Heart left ventricle (tissue), 16 donors: ENCODE data around the gene KRTAP10-5. TPM values are rescaled to one million over a fixed set of nuclear protein-coding genes. Genes with fewer than 3 reads are reported as not detected.

Experiments
- ATAC-seq, 4 donors: fragments of 200-7000 bp; cut with Tn5 transposase; one replicate each; pipeline ENCODE4 v1.9.1; 2020 to 2022; ENCODE audit warnings: moderate library complexity in 4 of 4, mild to moderate bottlenecking in 3 of 4, moderate number of reproducible peaks in 1 of 4
- DNase-seq, 5 donors: peaks; one replicate each; pipeline ENCODE4 v3.0.0-alpha.2; 2020
- H3K27ac ChIP-seq, 12 donors: fragments of 200-600 bp; sonication (generic) in 4 of 12; one replicate each; pipeline versions ENCODE4 v1.5.0 to v1.8.0; 2016 to 2022; ENCODE audit warnings: mild to moderate bottlenecking in 2 of 12
- H3K27me3 ChIP-seq, 9 donors: fragments of 200-600 bp; sonication (generic) in 2 of 9; one replicate each; pipeline versions ENCODE4 v1.5.1 to v1.8.0; 2016 to 2022; ENCODE audit warnings: mild to moderate bottlenecking in 3 of 9
- H3K36me3 ChIP-seq, 9 donors: fragments of 200-600 bp; sonication (generic) in 2 of 9; one replicate each; pipeline versions ENCODE4 v1.5.0 to v1.8.0; 2018 to 2022; ENCODE audit warnings: mild to moderate bottlenecking in 2 of 9
- H3K4me1 ChIP-seq, 12 donors: fragments of 200-600 bp; sonication (generic) in 4 of 12; one replicate each; pipeline versions ENCODE4 v1.5.0 to v1.8.0; 2016 to 2022; ENCODE audit warnings: mild to moderate bottlenecking in 3 of 12
- H3K4me3 ChIP-seq, 12 donors: fragments of 200-600 bp; sonication (generic) in 4 of 12; one replicate each; pipeline versions ENCODE4 v1.5.0 to v1.8.0; 2017 to 2022; ENCODE audit warnings: mild to moderate bottlenecking in 9 of 12, moderate library complexity in 4 of 12
- H3K9me3 ChIP-seq, 12 donors: fragments of 200-600 bp; sonication (generic) in 4 of 12; one replicate each; pipeline versions ENCODE4 v1.5.0 to v1.8.0; 2016 to 2022; ENCODE audit warnings: mild to moderate bottlenecking in 1 of 12
- CTCF ChIP-seq, 12 donors: fragments of 200-600 bp; sonication (generic) in 4 of 12; IDR thresholded peaks; one replicate each; pipeline versions ENCODE4 v1.5.0 to v1.8.0; 2018 to 2022; ENCODE audit warnings: antibody characterized with exemption in 12 of 12, mild to moderate bottlenecking in 5 of 12
- POLR2A ChIP-seq, 2 donors: fragments of 450-650 bp; IDR thresholded peaks; one replicate each; pipeline ENCODE4 v1.6.1; 2017; ENCODE audit warnings: antibody characterized with exemption in 2 of 2, mild to moderate bottlenecking in 2 of 2, moderate library complexity in 2 of 2
- WGBS, 4 donors: extraction: QIAGEN DNeasy Blood & Tissue Kit in 2 of 4; methylation state at CpG; one replicate each; pipeline versions ENCODE4 v1.1.5 to v1.1.7; 2013 to 2018; 5-methylcytosine and 5-hydroxymethylcytosine counted together
- intact Hi-C, 10 donors: fragments of 100-400 bp; cut with DNase I; formaldehyde crosslinking; loops; one replicate each; pipeline versions ENCODE4 v1.11.1 to v1.14.2; 2022
- polyA plus RNA-seq, 2 donors: library from polyadenylated mRNA; stranded (reverse); fragments of 200-250 nt; gene quantifications; one replicate each; pipeline ENCODE4 v1.2.3, GENCODE V29; 2013
- total RNA-seq, 9 donors: library from RNA; depleted of rRNA in 2 of 9; stranded (reverse); fragments of >200 nt in 2 of 9; fragmentation: NEBNext Ultra II Directional in 3 of 9; extraction: Animal tissue kit (Norgen Biotek cat#: 25700) in 3 of 9; gene quantifications; one replicate each; pipeline versions ENCODE4 v1.1.0 to v1.2.4, GENCODE V29; 2016 to 2023
- donor health status: ischemic (EF 13 %, LVEDD 7.1; RV severe dilation, severe dysfunction).
- donor health status: healthy with polysubstance abuse.
- donor health status: DM: no; HTN: yes; CAD: no.
- donor health status: DM: no; HTN: no; CAD: no.
- donor health status: ischemic (EF 25% LVEDD 6.9; RV normal size, moderate dysfunction).
- donor health status: ischemic (EF 25% LVEDD 5.7; RV mildly dilated, moderate dysfunction).
- donor health status: healthy.
- donor health status: DM: yes; HTN: yes; CAD: no.
- donor health status: ischemic (EF 35%, LVEDD 5.7; RV mildly dilated, moderate dysfunction).
- donor health status: nonischemic (EF 11% LVEDD 7.7; RV severe dilation, severe dysfunction).
- donor health status: DM: yes; HTN: yes; CAD: no.
- donor health status: PGD.
- donor health status: ischemic (EF 29% LVEDD 5.4; RV normal size, mild dysfunction).
- donor health status: nonischemic (EF 23%, LVEDD 6.1; RV moderate dilation, normal function).

KRTAP10-5 gene
- total and polyA plus RNA-seq, 11 donors: not detected

GRCh38 chr21:44590311-44590721 is 9.9 kb upstream of the KRTAP10-5 start:
- intact Hi-C loops: no loop called here
- peak in 1 of 5 donors; percentile 22 for DNase-seq
- H3K27me3 ChIP-seq: peaks cover 0 to 27% (median 0%) of the 10 kb centered on the region in 9 donors
- no peaks in the 10 kb centered on the region for H3K36me3 ChIP-seq
- TF ChIP-seq CTCF (IDR thresholded peaks at IDR 0.05) (no peak), POLR2A (IDR thresholded peaks at IDR 0.05) (no peak)
- H3K27ac ChIP-seq: no peak overlapping the region
- H3K4me3 ChIP-seq: no peak overlapping the region
- no peak for ATAC-seq
- peaks cover 0 to 9% (median 0%) of the 10 kb centered on the region in 12 donors for H3K4me1 ChIP-seq
- 76 to 86% (median 80%) methylated on average over 1 to 10 of the region's 10 CpGs for WGBS, 4 donors
- peaks cover 0 to 3% (median 0%) of the 10 kb centered on the region in 12 donors for H3K9me3 ChIP-seq

GRCh38 chr21:44589586-44590305 is 9.3 kb upstream of the KRTAP10-5 start:
- Histone ChIP-seq H3K9me3 (peaks cover 0 to 3% (median 0%) of the 10 kb centered on the region in 12 donors), H3K27me3 (peaks cover 0 to 30% (median 0%) of the 10 kb centered on the region in 9 donors), H3K27ac (no peak overlapping the region), H3K36me3 (no peaks in the 10 kb centered on the region), H3K4me3 (no peak overlapping the region), H3K4me1 (peaks cover 0 to 9% (median 0%) of the 10 kb centered on the region in 12 donors)
- DNase-seq (no peak), ATAC-seq (peak in 1 of 4 donors; percentile 29)
- intact Hi-C loops: no loop called here
- 70 to 81% (median 77%) methylated on average over 20 to 24 of the region's 24 CpGs for WGBS, 4 donors
- TF ChIP-seq CTCF (IDR thresholded peaks at IDR 0.05) (no peak), POLR2A (IDR thresholded peaks at IDR 0.05) (no peak)

- intact Hi-C loops: no loop called here
- TF ChIP-seq CTCF (IDR thresholded peaks at IDR 0.05) (no peak), POLR2A (IDR thresholded peaks at IDR 0.05) (no peak)
- 85 to 100% (median 93%) methylated on average over 2 of the region's 2 CpGs for WGBS, 4 donors
Measured at GRCh38 chr21:44589094-44589493, 8.7 kb upstream of the KRTAP10-5 start.

GRCh38 chr21:44585892-44586291 is 5.5 kb upstream of the KRTAP10-5 start:
- no peak for TF ChIP-seq CTCF (IDR thresholded peaks at IDR 0.05)
- no peak for TF ChIP-seq POLR2A (IDR thresholded peaks at IDR 0.05)
- H3K27ac ChIP-seq: no peak overlapping the region
- H3K9me3 ChIP-seq: peaks cover 0 to 15% (median 4%) of the 10 kb centered on the region in 12 donors
- DNase-seq: no peak
- no peak for ATAC-seq
- 70 to 83% (median 79%) methylated on average over 3 of the region's 3 CpGs for WGBS, 4 donors
- H3K27me3 ChIP-seq: peaks cover 0 to 42% (median 0%) of the 10 kb centered on the region in 9 donors
- no peaks in the 10 kb centered on the region for H3K4me1 ChIP-seq
- intact Hi-C loops: no loop called here
- no peak overlapping the region for H3K4me3 ChIP-seq
- no peaks in the 10 kb centered on the region for H3K36me3 ChIP-seq

More at GRCh38 chr21:44589094-44589493, 8.7 kb upstream of the KRTAP10-5 start:
- H3K27me3 ChIP-seq: peaks cover 0 to 30% (median 0%) of the 10 kb centered on the region in 9 donors
- no peak overlapping the region for H3K27ac ChIP-seq
- DNase-seq (no peak), ATAC-seq (no peak)
- H3K4me3 ChIP-seq: no peak overlapping the region
- no peaks in the 10 kb centered on the region for H3K36me3 ChIP-seq
- H3K9me3 ChIP-seq: peaks cover 0 to 3% (median 0%) of the 10 kb centered on the region in 12 donors
- peaks cover 0 to 9% (median 0%) of the 10 kb centered on the region in 12 donors for H3K4me1 ChIP-seq
